GM19372 (cell line): ENCODE data around the gene ARPC2.

Experiments used
- ATAC-seq: cut with Tn5 transposase; IDR thresholded peaks from one replicate; pipeline ENCODE4 v1.9.1; 2021; ENCODE audit warnings: mild to moderate bottlenecking, low read depth, moderate library complexity; ENCODE audit not compliant: unreplicated experiment

Gene ARPC2

DNA sequence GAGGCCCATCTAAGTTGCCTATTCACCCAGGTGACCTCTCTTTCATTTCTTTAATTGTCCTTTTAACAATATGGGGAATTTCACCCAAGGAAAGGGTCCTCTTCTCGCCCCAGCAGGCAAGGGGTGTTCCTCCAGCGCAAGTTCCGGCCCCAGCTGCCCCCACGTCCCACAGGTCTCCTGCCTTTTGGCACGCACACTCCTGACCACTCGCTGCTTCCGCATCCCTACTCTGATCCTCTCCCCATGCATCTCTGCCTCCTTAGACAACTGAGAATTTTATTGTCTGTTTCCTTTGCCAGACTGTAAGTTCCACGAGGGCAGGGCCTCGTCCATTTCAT lies 684 bp upstream of the ARPC2 start:
- no peak for ATAC-seq

- ATAC-seq: peak; percentile 37
Measured at GRCh38 chr2:218217360-218218267, 625 bp downstream of the ARPC2 start.

DNA sequence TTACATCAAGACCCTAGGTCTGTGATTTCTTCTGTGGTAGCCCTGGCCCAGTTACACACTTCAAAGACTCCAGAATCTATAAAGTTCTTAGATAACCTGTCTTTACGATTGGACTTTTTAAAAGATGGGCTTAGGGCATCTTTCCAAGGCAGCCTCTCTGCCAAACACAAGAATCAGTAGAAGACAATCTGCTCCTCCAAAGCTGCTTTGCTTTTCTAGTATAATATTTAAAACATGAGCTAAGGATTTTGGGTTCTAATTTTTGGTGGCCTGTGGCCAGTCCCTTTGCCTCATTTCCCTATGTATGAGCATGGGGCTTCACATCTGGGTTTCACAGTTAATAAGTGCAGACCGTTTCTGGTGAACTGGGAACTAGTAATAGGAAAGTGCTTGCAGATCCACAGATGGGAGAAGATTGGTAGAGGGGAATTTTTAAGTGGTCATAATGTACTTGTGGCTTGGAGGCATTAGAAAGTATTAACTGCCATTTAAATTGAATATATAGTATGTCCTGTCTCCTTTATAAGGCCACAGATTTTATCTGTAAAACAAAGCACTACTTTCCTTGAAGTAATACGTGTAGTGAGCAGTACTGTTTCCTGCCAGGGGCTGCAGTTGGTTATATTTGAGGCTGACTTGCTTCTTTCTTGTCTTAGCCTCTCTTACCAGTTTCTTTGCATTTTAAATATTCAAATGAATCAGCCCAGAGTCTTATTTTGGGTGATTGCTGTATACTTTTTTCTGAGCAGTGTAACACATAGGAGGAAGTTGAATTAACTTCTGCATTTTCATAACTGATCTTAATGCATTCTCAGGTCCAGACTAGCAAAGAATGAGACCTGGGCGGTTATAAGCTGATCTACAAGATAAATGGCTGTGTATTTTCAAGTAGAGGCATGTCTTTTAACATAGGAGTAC lies 1.5 kb downstream of the ARPC2 start:
- ATAC-seq: no peak

DNA sequence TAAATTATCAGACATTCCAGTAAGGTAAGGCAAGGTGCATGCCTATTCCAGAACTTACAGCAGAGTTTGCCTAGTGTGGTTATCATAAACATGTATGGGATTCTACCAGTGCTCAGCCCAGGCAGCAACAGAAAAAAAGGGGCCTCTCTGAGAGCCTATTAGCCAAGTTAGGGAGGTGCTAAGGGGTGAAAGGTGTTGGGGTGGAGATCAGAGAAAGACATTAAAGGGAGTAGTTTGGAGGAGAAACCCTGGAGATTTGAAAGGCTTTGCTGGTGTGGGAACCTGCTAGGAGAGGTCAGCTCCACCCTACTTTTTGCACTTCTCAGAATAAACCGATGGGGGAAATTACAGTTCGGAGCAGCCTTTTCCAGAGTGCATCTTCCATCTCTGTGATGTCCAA lies 2.9 kb downstream of the ARPC2 start:
- no peak for ATAC-seq

- no peak for ATAC-seq
Measured at GRCh38 chr2:218221000-218221399, 4.0 kb downstream of the ARPC2 start.

DNA sequence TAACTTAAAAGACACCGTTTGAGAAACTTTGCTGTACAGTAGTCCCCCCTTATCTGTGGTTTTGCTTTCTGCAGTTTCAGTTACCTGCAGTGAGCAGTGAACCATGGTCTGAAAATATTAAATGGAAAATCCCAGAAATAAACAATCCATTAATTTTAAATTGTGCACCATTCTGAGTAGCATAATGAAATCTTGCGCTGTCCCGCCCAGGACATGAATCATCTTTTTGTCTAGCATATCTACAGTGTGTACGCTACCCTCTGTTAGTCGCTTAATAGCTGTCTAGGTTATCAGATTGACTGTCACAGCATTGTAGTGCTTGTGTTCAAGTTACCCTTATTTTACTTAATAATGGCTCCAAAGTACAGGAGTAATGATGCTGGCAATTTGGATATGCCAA lies 6.1 kb downstream of the ARPC2 start:
- ATAC-seq: no peak

DNA sequence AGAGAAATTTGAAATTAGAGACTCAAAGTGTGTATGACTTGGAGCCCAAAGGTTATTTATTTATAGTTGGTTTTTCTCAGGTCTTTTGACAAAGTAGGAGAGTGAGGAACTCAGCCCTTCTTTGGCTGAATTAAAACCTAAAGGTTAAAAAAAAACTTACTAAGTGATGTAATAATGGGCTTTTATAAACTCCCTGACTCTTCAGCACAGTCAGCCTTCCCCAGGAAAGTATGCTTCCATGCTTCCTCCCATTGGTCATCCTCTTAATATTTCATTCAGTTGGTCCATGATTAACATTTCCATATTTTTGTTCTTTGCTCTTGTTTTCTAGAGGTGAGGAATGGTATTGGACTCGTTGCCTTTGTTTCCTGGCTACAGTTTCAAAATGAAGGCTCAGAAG lies 7.2 kb downstream of the ARPC2 start:
- no peak for ATAC-seq

DNA sequence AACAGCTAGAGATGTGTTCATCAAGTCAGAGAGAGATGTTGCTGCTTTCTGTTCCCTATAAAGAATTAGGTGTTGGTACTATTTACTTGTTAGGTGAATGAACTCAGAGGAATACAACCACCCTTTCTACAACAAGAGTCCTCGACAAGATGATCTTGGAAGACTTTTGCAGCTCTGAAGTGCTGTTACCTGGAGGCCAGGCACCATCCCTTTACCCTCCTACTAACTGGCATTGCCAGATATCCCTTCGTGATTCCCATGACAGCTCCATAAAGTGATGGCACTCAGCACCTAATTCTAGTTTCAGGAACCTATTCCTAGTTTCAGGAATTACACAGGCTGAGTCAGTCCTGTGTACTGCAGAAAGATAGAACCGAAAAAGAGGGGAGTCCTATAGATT lies 9.9 kb downstream of the ARPC2 start:
- no peak for ATAC-seq

DNA sequence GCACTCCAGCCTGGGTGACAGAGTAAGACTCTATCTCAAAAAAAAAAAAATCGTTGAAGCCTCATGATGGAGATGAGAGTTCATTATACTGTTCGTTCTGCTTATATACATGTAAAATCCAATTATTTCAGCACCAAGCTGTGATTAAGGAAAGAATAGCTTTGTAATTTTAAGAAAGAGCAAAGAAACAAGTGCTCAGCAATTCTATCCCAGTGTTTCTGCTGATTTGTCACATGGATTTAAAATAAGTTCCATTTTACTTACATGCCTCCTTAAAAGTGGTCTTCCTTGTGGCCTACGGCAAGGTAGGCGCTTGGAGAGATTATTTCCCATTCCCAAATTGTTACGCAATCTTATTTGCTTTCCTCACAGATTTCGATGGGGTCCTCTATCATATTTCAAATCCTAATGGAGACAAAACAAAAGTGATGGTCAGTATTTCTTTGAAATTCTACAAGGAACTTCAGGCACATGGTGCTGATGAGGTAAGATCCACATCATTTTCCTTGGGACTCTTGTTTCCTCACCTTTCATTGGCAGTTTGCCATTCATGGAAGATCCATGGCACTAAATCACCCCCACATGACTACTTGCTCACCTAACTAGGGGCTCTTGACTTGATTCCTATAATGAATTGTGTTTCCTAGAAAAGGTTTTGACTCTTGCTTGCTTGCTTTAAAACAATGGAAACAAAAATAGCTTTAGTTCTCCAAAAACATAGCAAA lies 11.5 kb downstream of the ARPC2 start:
- no peak for ATAC-seq

- peak; percentile 88 for ATAC-seq
Measured at GRCh38 chr2:218229239-218229638, 12.2 kb downstream of the ARPC2 start.

DNA sequence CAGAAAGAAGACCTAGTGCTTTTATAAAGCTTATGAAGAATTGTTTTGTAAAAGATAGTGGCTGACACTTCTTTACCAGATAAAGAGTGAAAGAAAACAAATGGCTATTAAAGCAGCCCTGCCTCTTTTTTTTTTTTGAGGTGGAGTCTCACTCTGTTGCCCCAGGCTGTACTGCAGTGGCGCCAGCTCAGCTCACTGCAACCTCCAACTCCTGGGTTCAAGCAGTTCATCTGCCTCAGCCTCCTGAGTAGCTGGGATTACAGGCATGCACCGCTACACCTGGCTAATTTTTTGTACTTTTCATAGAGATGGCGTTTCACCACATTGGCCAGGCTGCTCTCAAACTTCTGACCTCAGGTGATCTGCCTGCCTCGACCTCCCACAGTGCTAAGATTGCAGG lies 12.9 kb downstream of the ARPC2 start:
- ATAC-seq: no peak

DNA sequence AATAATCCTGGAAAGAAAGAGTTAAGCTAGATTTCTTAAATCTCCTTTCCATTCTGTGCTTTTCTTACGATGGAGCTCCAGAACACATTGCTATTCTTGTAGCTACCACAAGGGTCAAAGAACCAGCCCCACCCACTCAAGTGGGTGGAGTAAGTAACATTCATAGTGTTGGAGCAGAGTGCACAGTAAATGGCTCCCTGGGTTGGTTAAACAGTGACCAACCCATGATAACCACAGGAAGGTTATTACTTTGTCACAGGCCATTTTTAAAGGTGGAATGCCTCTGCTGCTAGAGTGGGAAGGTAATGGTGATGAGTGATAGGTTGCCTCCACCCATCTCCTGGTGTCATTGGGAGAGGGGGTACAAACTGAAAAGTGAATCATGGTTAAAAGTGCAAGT lies 13.9 kb downstream of the ARPC2 start:
- ATAC-seq: peak; percentile 74

- ATAC-seq: no peak
Measured at GRCh38 chr2:218233543-218233942, 16.6 kb downstream of the ARPC2 start.

GRCh38 chr2:218234521-218234920 lies 17.5 kb downstream of the ARPC2 start:
- ATAC-seq: no peak

GRCh38 chr2:218235017-218235416 lies 18.0 kb downstream of the ARPC2 start:
- no peak for ATAC-seq

DNA sequence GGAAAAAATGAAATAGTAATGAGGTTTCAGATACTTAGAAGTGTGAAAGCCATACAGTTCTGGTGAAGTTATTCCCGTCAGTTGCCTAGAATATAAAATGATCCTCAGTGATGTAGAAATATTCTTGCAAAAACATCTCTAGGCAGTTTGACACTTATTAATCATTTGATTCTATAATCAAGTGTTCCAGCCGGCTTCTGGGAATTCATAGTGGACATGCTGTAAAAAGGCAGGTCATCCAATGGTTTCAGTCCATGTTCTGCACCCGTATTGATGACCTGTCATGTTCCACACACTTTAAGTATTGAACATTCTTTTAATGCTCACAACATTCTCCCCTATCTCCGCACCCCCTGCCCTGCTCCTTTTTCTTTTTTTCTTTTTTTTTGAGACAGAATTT lies 19.8 kb downstream of the ARPC2 start:
- ATAC-seq: no peak

DNA sequence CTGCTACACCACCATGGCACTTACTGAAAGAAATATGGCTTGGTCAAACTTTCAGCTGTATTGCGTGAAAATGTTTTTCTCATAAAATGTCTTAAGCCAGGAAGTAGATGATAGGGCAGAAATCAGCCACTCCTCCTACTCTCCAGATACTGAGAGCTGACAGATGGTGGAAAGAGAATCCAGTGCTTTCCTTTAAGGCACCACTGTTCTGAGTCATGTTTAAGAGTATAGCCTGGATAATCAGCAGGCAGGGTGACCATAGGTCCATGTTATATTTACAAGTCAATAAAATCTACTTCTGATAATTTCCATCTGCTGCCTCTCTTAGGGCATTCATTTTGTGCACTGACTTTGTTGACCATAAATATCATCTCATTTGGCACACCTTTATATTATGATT lies 21.9 kb downstream of the ARPC2 start:
- ATAC-seq: no peak

DNA sequence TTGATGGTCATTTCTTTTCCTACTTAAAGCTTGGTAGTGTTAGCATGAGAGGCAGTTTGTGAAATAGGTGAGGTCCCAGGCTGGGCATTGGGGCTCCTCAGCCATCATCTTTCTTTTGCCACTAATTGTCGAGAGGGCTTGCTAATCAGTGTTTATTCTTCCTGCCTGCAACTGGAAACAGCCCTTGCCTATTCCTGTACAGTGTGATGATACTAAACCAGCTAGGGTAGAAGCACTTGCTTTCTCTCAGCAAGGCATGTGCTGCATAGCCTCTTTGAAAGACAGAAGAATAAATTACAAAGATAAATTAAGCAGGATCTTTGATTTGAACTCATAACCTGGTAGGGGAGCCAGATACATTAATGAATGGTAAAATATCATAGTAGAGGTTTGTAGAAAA lies 27.2 kb downstream of the ARPC2 start:
- no peak for ATAC-seq

DNA sequence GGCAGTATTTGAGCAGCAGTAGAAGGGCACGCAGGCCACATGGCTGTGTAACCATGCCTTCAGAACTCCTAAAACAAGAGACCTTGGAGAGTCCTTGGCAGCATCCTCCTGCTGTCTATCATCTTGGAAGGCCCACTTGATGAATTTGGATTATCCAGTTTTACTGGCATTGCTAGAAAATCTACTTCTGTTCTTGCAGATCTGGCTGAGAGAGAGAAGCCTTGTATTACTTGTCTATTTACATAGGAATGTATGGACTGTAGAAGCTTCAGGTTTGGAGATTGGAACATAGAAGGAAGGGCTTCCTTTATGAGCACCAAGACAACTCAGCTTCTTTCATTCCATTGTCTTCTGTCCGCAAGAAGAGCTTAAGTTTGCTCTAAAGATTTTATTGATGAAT lies 27.7 kb downstream of the ARPC2 start:
- no peak for ATAC-seq

DNA sequence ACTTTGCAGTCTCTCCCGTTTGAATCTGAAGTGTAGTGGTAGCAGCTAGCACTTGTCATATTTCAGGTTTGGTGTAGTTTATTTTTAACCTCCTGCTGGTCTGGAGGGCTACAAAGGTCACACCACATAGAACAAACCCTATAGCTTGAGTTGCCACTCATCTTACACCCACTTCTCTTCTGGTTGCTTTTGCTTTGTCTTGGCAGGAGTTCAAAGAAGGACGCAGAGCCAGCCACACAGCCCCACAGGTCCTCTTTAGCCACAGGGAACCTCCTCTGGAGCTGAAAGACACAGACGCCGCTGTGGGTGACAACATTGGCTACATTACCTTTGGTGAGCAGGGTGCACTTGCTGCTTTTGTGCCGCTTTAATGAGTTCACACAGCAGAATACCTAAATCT lies 28.2 kb downstream of the ARPC2 start:
- ATAC-seq: no peak

- no peak for ATAC-seq
Measured at GRCh38 chr2:218249691-218250090, 32.7 kb downstream of the ARPC2 start.
